ENCODE data around the gene CNGB1.
"Not testable (repeated sequence)": the region's sequence is repeated elsewhere in the genome, so short reads cannot be mapped to it uniquely, and the experiment has no call there.

CNGB1 gene

GRCh38 chr16:57883480-57883879 is 87.4 kb downstream of the CNGB1 start:
- no peak for DNase-seq

- DNase-seq: no peak
Measured at GRCh38 chr16:57882792-57883191, 88.1 kb downstream of the CNGB1 start.

GRCh38 chr16:57882206-57882605 is 88.7 kb downstream of the CNGB1 start:
- DNase-seq: no peak

GRCh38 chr16:57878586-57878985 is 92.3 kb downstream of the CNGB1 start:
- no peak for DNase-seq

GRCh38 chr16:57876210-57876609 is 94.7 kb downstream of the CNGB1 start:
- no peak for DNase-seq

GRCh38 chr16:57875347-57875746 is 95.6 kb downstream of the CNGB1 start:
- DNase-seq: no peak

GRCh38 chr16:57873218-57873617 is 97.7 kb downstream of the CNGB1 start:
- DNase-seq: no peak

GRCh38 chr16:57872764-57873163 is 98.2 kb downstream of the CNGB1 start:
- DNase-seq: not testable (repeated sequence)

- DNase-seq: no peak
Measured at GRCh38 chr16:57871456-57871855, 99.5 kb downstream of the CNGB1 start.

GRCh38 chr16:57870753-57871454 is 100.0 kb downstream of the CNGB1 start:
- DNase-seq: no peak

- DNase-seq: no peak
Measured at GRCh38 chr16:57868913-57869520, 101.9 kb downstream of the CNGB1 start.

GRCh38 chr16:57867000-57867561 is 103.8 kb downstream of the CNGB1 start:
- no peak for DNase-seq

- no peak for DNase-seq
Measured at GRCh38 chr16:57866529-57866918, 104.4 kb downstream of the CNGB1 start.

- DNase-seq: no peak
Measured at GRCh38 chr16:57865746-57866528, 105.0 kb downstream of the CNGB1 start.

- no peak for DNase-seq
Measured at GRCh38 chr16:57863434-57864160, 107.3 kb downstream of the CNGB1 start.

- DNase-seq: no peak
Measured at GRCh38 chr16:57862698-57863433, 108.1 kb downstream of the CNGB1 start.

GRCh38 chr16:57859331-57859730 is 111.6 kb downstream of the CNGB1 start:
- no peak for DNase-seq

GRCh38 chr16:57858635-57859034 is 112.3 kb downstream of the CNGB1 start:
- no peak for DNase-seq

GRCh38 chr16:57857991-57858390 is 112.9 kb downstream of the CNGB1 start:
- not testable (repeated sequence) for DNase-seq

GRCh38 chr16:57855188-57855587 is 115.7 kb downstream of the CNGB1 start:
- DNase-seq: no peak

- DNase-seq: no peak
Measured at GRCh38 chr16:57852189-57852588, 118.7 kb downstream of the CNGB1 start.

GRCh38 chr16:57848181-57848580 is 122.7 kb downstream of the CNGB1 start:
- DNase-seq: no peak
